ENCODE measurements around the gene SH3GL3.
A peak's percentile ranks its signal among the peaks of the same experiment; 100 is the strongest.

The SH3GL3 gene

DNA sequence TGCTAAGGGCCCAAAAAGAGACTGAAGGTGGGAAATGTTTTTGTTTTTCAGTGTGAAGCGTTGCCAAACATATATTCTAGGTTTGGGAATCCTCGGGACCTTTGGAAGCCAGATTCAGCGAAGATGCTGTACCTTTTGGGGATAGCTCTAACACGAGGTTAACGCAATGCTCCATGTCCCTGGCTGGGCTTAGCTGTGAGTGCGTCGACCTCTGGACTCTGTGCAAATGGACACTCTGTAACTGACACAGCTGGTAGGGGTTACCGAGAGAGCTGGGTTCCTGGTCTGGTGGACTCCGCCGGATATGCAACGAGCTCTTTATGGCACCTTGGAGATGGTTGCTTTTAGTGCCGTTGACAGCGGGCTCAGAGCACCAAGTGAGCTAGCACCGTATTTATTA lies 724 bp upstream of the SH3GL3 start:
- peaks cover 6% of the 10 kb centered on the region for H3K4me1 Mint-ChIP-seq
- peak overlapping the region; percentile 89 to 90 (median 89) for H3K4me3 Mint-ChIP-seq
- peaks cover 43% of the 10 kb centered on the region for H3K27me3 Mint-ChIP-seq (ENCODE audit: low read depth)
- H3K9me3 Mint-ChIP-seq: peaks cover 4% of the 10 kb centered on the region
- no peak overlapping the region for H3K27ac Mint-ChIP-seq
- TF ChIP-seq, protein P1, sequence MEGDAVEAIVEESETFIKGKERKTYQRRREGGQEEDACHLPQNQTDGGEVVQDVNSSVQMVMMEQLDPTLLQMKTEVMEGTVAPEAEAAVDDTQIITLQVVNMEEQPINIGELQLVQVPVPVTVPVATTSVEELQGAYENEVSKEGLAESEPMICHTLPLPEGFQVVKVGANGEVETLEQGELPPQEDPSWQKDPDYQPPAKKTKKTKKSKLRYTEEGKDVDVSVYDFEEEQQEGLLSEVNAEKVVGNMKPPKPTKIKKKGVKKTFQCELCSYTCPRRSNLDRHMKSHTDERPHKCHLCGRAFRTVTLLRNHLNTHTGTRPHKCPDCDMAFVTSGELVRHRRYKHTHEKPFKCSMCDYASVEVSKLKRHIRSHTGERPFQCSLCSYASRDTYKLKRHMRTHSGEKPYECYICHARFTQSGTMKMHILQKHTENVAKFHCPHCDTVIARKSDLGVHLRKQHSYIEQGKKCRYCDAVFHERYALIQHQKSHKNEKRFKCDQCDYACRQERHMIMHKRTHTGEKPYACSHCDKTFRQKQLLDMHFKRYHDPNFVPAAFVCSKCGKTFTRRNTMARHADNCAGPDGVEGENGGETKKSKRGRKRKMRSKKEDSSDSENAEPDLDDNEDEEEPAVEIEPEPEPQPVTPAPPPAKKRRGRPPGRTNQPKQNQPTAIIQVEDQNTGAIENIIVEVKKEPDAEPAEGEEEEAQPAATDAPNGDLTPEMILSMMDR (IDR thresholded peaks at IDR 0.05; ENCODE audit: unreplicated experiment in 3 of 3): no peak
- no peaks in the 10 kb centered on the region for H3K36me3 Mint-ChIP-seq (ENCODE audit: low read depth)

DNA sequence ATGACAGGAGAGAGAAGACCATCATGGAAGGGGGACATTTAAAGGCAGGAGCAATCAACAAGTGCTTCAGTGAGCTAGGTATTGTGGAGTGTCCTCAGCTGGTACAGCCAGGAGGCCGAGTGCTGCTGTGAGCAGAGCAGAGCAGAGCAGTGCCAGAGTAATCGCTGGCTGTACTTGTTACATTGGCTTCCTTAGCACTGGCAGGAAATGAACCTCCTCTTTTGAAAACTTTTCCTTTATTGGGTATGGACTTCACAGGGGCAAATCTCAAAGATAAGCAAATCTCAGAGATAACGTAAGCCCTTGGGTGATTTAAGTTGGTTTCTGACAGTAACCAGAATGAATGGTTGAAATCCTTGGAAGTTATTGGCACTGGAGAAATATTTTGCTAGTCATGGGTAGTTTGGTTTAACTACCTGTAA lies 2.1 kb downstream of the SH3GL3 start:
- no peak overlapping the region for H3K27ac Mint-ChIP-seq
- no peaks in the 10 kb centered on the region for H3K36me3 Mint-ChIP-seq (ENCODE audit: low read depth)
- TF ChIP-seq, protein P1 (IDR thresholded peaks at IDR 0.05; ENCODE audit: unreplicated experiment in 3 of 3): no peak
- H3K4me1 Mint-ChIP-seq: peaks cover 6% of the 10 kb centered on the region
- peak overlapping the region; percentile 23 to 74 (median 66) for H3K4me3 Mint-ChIP-seq
- peaks cover 4% of the 10 kb centered on the region for H3K9me3 Mint-ChIP-seq
- H3K27me3 Mint-ChIP-seq (ENCODE audit: low read depth): peaks cover 43% of the 10 kb centered on the region

DNA sequence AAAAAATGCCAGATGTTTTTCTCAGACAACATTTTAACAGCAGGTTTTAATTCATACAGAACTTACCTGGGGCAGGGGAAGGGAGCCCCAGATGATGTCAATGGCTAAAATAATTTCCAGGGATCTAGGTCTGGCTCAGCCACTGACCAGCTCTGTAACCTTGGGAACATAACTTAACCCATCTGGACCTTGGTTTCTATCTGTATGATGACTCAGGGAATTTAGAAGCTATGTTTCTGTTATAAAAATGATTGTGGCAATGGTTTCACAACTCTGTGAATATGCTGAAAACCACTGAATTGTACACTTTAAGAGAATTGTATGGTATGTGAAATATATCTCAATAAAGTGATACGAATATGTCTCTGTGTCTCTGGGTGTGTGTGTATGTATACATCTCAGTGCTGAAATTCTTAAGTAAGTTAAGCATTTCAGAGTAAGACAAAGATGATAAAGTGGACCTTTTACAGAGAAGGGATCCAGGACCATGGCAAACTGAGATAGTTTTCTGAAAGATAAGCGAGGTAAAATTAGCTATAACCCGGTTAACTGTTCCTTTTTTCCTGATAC lies 2.9 kb downstream of the SH3GL3 start:
- Mint-ChIP-seq H3K4me1 (peaks cover 6% of the 10 kb centered on the region), H3K9me3 (peaks cover 4% of the 10 kb centered on the region), H3K4me3 (no peak overlapping the region), H3K27me3 (ENCODE audit: low read depth) (peaks cover 41% of the 10 kb centered on the region), H3K36me3 (ENCODE audit: low read depth) (no peaks in the 10 kb centered on the region), H3K27ac (no peak overlapping the region)
- TF ChIP-seq, protein P1 (IDR thresholded peaks at IDR 0.05; ENCODE audit: unreplicated experiment in 3 of 3): no peak

DNA sequence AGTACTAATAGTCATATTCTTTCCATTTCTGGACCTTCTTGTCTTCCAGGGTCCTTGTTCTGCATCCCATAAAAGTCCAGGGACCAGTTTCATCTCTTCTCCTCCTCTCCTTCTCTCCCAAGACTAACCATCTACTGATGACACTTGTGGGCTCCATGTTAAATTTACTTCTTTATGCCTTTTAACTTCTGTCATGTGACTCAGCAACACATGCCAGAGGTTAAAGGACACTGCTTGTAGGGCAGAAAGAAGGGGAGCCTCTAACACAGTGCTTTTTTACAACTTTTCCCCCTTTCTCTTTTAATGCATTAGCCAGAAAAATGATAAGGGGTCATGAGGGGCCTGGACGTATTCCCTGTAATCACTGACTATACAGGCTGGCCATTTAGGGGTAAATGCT lies 10.0 kb downstream of the SH3GL3 start:
- peaks cover 2% of the 10 kb centered on the region for H3K9me3 Mint-ChIP-seq
- no peak overlapping the region for H3K27ac Mint-ChIP-seq
- TF ChIP-seq, protein P1 (IDR thresholded peaks at IDR 0.05; ENCODE audit: unreplicated experiment in 3 of 3): no peak
- H3K36me3 Mint-ChIP-seq (ENCODE audit: low read depth): no peaks in the 10 kb centered on the region
- H3K4me1 Mint-ChIP-seq: no peaks in the 10 kb centered on the region
- H3K27me3 Mint-ChIP-seq (ENCODE audit: low read depth): no peaks in the 10 kb centered on the region
- H3K4me3 Mint-ChIP-seq: no peak overlapping the region

DNA sequence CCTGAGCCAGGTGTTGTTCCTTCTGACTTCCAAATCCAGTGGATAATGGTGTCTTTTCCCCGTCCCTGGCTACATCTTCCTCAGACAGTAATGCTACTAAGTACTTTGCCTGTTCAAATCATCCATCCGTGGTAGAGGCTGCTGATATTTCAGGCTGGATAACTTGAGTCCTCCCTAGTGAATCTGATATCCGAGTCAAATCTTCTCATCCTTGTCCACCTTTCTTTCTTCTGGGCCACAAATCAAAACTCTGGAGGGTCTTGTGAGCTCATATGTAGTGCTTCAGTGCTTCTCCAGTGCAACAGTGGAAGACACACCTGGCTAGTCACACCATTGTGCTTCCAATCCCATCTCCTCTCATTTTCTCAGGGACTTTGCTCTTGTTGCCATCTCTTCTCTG lies 11.2 kb downstream of the SH3GL3 start:
- TF ChIP-seq, protein P1 (IDR thresholded peaks at IDR 0.05; ENCODE audit: unreplicated experiment in 3 of 3): no peak
- Mint-ChIP-seq H3K27me3 (ENCODE audit: low read depth) (no peaks in the 10 kb centered on the region), H3K4me3 (no peak overlapping the region), H3K9me3 (peaks cover 2% of the 10 kb centered on the region), H3K27ac (no peak overlapping the region), H3K36me3 (ENCODE audit: low read depth) (no peaks in the 10 kb centered on the region), H3K4me1 (no peaks in the 10 kb centered on the region)

DNA sequence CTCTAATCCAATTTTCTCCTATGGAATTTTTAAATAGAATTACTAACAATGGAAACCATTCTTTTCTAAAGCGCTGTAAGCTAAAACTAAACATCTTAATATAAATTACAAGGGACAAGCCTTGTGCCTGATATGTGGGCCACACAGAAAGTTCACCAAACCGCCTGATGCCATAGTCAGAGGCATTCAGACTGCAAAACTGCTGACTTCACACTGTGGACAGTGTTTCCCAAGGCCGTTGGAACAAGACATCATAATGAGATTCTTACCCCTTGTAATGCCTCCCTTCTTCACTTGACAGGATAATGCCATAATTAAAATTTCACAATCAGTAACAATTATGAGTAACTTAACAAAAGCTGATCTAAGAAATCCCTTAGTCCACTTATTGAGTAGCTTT lies 14.9 kb downstream of the SH3GL3 start:
- TF ChIP-seq, protein P1 (IDR thresholded peaks at IDR 0.05; ENCODE audit: unreplicated experiment in 3 of 3): no peak
- Mint-ChIP-seq H3K27ac (no peak overlapping the region), H3K36me3 (ENCODE audit: low read depth) (no peaks in the 10 kb centered on the region), H3K27me3 (ENCODE audit: low read depth) (no peaks in the 10 kb centered on the region), H3K9me3 (peaks cover 2% of the 10 kb centered on the region), H3K4me3 (no peak overlapping the region), H3K4me1 (no peaks in the 10 kb centered on the region)

Data from nephron (organoid).